GM13976 (cell line): Measurements from ENCODE around the gene IL1RAPL2.

Experiments used
- DNase-seq: peaks from one replicate; pipeline ENCODE4 v3.0.0; 2012; ENCODE audit warnings: low spot score
- CTCF ChIP-seq: IDR thresholded peaks from 2 replicates; pipeline ENCODE4 v1.5.1; 2012; ENCODE audit warnings: borderline replicate concordance, mild to moderate bottlenecking; ENCODE audit not compliant: insufficient read depth; ENCODE audit errors: extremely low read depth, missing control alignments, control extremely low read depth
- in situ Hi-C: fragments of 300-500 bp; cut with MboI; formaldehyde crosslinking; loops from one replicate; pipeline ENCODE4 v1.12.0; 2022; ENCODE audit warnings: low sequenced_read_pairs, mixed read lengths, inconsistent platforms; ENCODE audit not compliant: unreplicated experiment

The IL1RAPL2 gene

DNA sequence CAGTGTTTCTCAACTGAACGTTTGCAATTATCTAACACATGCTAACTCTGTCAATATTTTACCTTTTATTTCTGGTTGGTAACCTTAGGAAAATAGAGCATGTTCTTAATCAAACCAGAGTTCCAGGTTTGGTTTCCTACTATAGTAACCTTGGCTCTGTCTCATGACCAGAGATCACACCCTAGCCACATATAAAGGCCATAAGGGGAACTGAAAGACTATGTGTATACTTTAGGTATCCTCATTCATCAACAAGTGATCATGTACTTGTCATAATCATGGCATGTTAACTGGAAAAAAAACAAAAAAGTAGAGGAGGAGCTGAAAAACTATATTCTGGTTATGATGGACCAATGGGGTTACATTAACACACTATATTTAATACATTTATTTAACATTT, 352.1 kb downstream of the IL1RAPL2 start:
- no peak for TF ChIP-seq CTCF
- DNase-seq, result no peak
- in situ Hi-C loops, result no loop called here

DNA sequence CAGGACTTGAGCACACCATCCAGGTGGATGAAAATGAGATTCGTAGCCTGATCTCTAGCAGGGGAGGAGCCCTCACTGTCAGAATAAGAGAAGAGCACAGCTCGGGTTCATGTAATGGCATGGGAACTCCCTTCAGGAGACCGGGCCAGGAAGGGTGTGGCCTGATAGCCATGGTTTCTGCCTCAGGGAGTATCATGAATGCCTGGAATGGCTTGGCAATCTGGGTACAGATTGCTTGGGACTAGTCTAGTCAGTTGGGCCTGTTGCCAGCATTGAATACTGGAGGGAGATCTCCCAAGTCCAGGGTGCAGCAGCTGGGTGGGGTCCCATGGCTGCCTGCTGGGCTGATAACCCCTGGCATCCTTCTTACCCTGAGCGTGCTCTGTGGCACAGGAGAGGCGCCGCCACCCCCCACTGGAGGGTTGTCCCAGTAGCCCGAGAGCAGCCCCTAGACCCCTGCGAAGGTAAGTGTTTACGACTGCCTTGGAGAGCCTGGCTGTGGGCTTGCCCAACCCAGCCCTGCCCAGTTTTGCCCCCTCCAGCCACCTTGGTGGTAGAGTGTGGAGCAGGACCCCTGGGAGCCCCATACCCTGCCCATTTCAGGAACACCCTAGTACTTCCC, 355.7 kb downstream of the IL1RAPL2 start:
- no peak for DNase-seq
- no peak for TF ChIP-seq CTCF

GRCh38 chrX:104922206-104922621, 356.2 kb downstream of the IL1RAPL2 start:
- in situ Hi-C loops, result no loop called here
- DNase-seq, result peak; percentile 71
- peak; percentile 99 for TF ChIP-seq CTCF

More for the DNA sequence above, 355.7 kb downstream of the IL1RAPL2 start:
- in situ Hi-C loops, result no loop called here

DNA sequence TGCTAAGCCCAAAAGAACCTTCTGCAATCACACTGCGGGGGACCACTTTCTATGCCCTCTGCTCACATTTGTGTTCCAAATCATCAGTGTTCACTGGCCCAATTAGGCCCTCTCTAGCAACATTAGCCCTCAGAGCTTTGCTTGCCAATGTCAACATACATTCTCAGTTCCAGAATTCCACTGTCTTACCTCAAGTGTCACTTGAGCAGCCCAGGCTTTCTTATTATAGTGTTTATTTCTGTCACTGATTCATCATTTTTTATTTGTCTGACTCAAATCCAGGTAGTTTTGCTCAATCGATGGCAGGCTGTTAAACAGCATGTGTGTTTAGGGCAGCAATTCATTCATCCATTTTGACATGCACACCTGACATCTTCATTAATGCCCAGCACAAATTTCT, 363.3 kb downstream of the IL1RAPL2 start:
- in situ Hi-C loops, result no loop called here
- DNase-seq, result no peak
- TF ChIP-seq CTCF, result no peak

DNA sequence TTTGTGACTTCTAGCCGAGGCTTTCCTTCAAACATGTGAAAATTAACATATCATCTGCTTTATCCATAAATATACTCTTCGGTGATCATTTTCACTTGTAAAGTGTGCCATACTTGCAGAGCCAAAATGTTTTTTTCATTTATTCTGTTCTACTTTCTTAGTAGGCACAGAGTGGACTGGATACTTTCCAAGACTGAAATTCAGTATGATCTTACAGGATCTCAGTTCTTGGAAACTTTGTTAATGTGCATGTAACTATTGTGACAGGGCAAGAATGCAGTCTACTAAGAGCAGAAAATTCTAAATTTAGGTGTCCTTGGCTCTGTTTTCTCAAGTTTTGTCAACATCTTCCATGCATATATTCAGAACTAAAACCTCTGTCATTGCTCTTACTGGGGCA, 369.6 kb downstream of the IL1RAPL2 start:
- in situ Hi-C loops, result no loop called here
- no peak for DNase-seq
- TF ChIP-seq CTCF, result no peak

DNA sequence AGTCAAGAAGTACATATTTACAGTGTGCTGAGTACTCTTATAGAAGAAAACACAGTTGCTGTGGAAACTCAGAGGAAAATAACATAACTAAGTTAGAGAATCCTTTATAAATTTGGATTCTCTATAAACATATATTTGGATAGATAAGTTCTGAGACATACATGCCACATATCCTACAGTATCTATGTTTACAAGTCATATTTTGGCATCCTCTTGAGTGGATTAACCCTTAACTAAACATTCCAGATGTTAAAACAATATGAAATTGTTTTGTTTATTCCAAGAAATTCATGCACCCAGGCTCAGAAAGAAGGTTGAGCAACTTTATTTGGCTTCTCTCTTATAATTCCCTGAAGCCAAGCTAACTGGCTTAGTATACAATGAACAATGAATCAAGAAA, 387.3 kb downstream of the IL1RAPL2 start:
- DNase-seq, result no peak
- TF ChIP-seq CTCF, result no peak
- in situ Hi-C loops, result no loop called here
